Measurements from ENCODE around the gene CCDC159.

Gene CCDC159

GRCh38 chr19:11387162-11388034, 41.1 kb downstream of the CCDC159 start:
- TF ChIP-seq FOXP2 (optimal IDR thresholded peaks at IDR 0.05; ENCODE audit: borderline replicate concordance, extremely low read depth, extremely low read length, insufficient read depth) (no peak), SIN3A (IDR thresholded peaks at IDR 0.05; ENCODE audit: borderline replicate concordance, insufficient read depth, low read length) (no peak), REST (IDR thresholded peaks at IDR 0.05; ENCODE audit: insufficient read depth in 1 of 2, low read depth in 2 of 2, low read length in 2 of 2) (no peak), POLR2AphosphoS5 (IDR thresholded peaks at IDR 0.05; ENCODE audit: low read depth, low read length) (no peak), TAF1 (IDR thresholded peaks at IDR 0.05; ENCODE audit: borderline replicate concordance, insufficient read depth, low read length) (no peak)

- TF ChIP-seq FOXP2 (optimal IDR thresholded peaks at IDR 0.05; ENCODE audit: borderline replicate concordance, extremely low read depth, extremely low read length, insufficient read depth), result no peak
- no peak for TF ChIP-seq SIN3A (IDR thresholded peaks at IDR 0.05; ENCODE audit: borderline replicate concordance, insufficient read depth, low read length)
- TF ChIP-seq REST (IDR thresholded peaks at IDR 0.05; ENCODE audit: insufficient read depth in 1 of 2, low read depth in 2 of 2, low read length in 2 of 2), result no peak
- no peak for TF ChIP-seq POLR2AphosphoS5 (IDR thresholded peaks at IDR 0.05; ENCODE audit: low read depth, low read length)
- TF ChIP-seq TAF1 (IDR thresholded peaks at IDR 0.05; ENCODE audit: borderline replicate concordance, insufficient read depth, low read length), result no peak
These were observed 44.0 kb downstream of the CCDC159 start for GRCh38 chr19:11390359-11390758.

- no peak for TF ChIP-seq FOXP2 (optimal IDR thresholded peaks at IDR 0.05; ENCODE audit: borderline replicate concordance, extremely low read depth, extremely low read length, insufficient read depth)
- no peak for TF ChIP-seq POLR2AphosphoS5 (IDR thresholded peaks at IDR 0.05; ENCODE audit: low read depth, low read length)
- no peak for TF ChIP-seq REST (IDR thresholded peaks at IDR 0.05; ENCODE audit: insufficient read depth in 1 of 2, low read depth in 2 of 2, low read length in 2 of 2)
- no peak for TF ChIP-seq TAF1 (IDR thresholded peaks at IDR 0.05; ENCODE audit: borderline replicate concordance, insufficient read depth, low read length)
- TF ChIP-seq SIN3A (IDR thresholded peaks at IDR 0.05; ENCODE audit: borderline replicate concordance, insufficient read depth, low read length), result no peak
These were observed 44.8 kb downstream of the CCDC159 start for GRCh38 chr19:11390933-11391680.

- TF ChIP-seq REST (IDR thresholded peaks at IDR 0.05; ENCODE audit: insufficient read depth in 1 of 2, low read depth in 2 of 2, low read length in 2 of 2) (no peak), SIN3A (IDR thresholded peaks at IDR 0.05; ENCODE audit: borderline replicate concordance, insufficient read depth, low read length) (no peak), POLR2AphosphoS5 (IDR thresholded peaks at IDR 0.05; ENCODE audit: low read depth, low read length) (no peak), FOXP2 (optimal IDR thresholded peaks at IDR 0.05; ENCODE audit: borderline replicate concordance, extremely low read depth, extremely low read length, insufficient read depth) (no peak), TAF1 (IDR thresholded peaks at IDR 0.05; ENCODE audit: borderline replicate concordance, insufficient read depth, low read length) (no peak)
These were observed 50.8 kb downstream of the CCDC159 start for GRCh38 chr19:11397089-11397610.

Measured in PFSK-1 (cell line).